H1 (cell line): ENCODE data around the gene KISS1. TPM values are rescaled to one million over a fixed set of nuclear protein-coding genes. Genes with fewer than 3 reads are reported as not detected.

ENCODE experiments used
- CTCF ChIA-PET: fragments of 300-600 bp; sonication (Branson Sonifier 250); formaldehyde crosslinking; loops from one replicate; lab custom pipeline; 2021; ENCODE audit not compliant: partially characterized antibody; lab: Charles Lee
- POLR2A ChIA-PET: fragments of 300-600 bp; sonication (Branson Sonifier 250); formaldehyde crosslinking; loops from one replicate; lab custom pipeline; 2021; ENCODE audit warnings: inconsistent platforms; ENCODE audit not compliant: partially characterized antibody; lab: Charles Lee
- DNase-seq, 2 experiments: peaks; one replicate each; pipeline versions ENCODE4 v3.0.0 to v3.0.0-alpha.2; 2010 to 2022; ENCODE audit warnings: low spot score in 2 of 2, low read depth in 1 of 2, mixed read lengths in 1 of 2
- FAIRE-seq: peaks from 2 replicates; lab custom pipeline; 2011; peaks lifted over from hg19 to GRCh38; lab: Jason Lieb, UNC
- H2AFZ ChIP-seq: 2 replicates; pipeline ENCODE4 v1.8.1; 2012; ENCODE audit warnings: low read length, inconsistent platforms
- H2AK5ac ChIP-seq: 2 replicates; pipeline ENCODE4 v1.6.1; 2013; ENCODE audit warnings: low read depth, low read length
- H2BK120ac ChIP-seq: replicated peaks from 2 replicates; pipeline ENCODE3; 2013; ENCODE audit warnings: low read depth, low read length, inconsistent platforms
- H2BK12ac ChIP-seq: 2 replicates; pipeline ENCODE4 v1.6.1; 2013; ENCODE audit warnings: low read depth, low read length
- H2BK15ac ChIP-seq: 2 replicates; pipeline ENCODE4 v1.6.1; 2013; ENCODE audit warnings: low read length
- H2BK20ac ChIP-seq: 2 replicates; pipeline ENCODE4 v1.6.1; 2013; ENCODE audit warnings: low read length
- H2BK5ac ChIP-seq: 2 replicates; pipeline ENCODE4 v1.6.1; 2013; ENCODE audit warnings: low read depth, low read length
- H3K14ac ChIP-seq: 2 replicates; pipeline ENCODE4 v1.6.1; 2013; ENCODE audit warnings: inconsistent platforms; ENCODE audit not compliant: insufficient read length
- H3K18ac ChIP-seq: 2 replicates; pipeline ENCODE4 v1.6.1; 2013; ENCODE audit warnings: low read length; ENCODE audit errors: extremely low read depth
- H3K23ac ChIP-seq: 2 replicates; pipeline ENCODE4 v1.6.1; 2013; ENCODE audit warnings: inconsistent platforms; ENCODE audit not compliant: insufficient read length
- H3K23me2 ChIP-seq: 2 replicates; pipeline ENCODE4 v1.6.1; 2013; ENCODE audit warnings: low read depth, low read length
- H3K27ac ChIP-seq: 2 replicates; pipeline ENCODE4 v1.6.1; 2011; ENCODE audit warnings: low read depth, low read length, inconsistent platforms
- H3K27me3 ChIP-seq, 4 experiments: replicated peaks in 1 of 4; 1 replicate in 1 of 4; 2 replicates in 3 of 4; pipeline versions ENCODE4 v1.6.1 to v1.8.1; 2011 to 2013; ENCODE audit warnings: low read length in 3 of 4, mild to moderate bottlenecking in 3 of 4, inconsistent platforms in 2 of 4, mixed read lengths in 2 of 4, moderate library complexity in 1 of 4; ENCODE audit not compliant: control insufficient read depth in 3 of 4, insufficient read depth in 3 of 4; ENCODE audit errors: extremely low read depth in 1 of 4
- H3K36me3 ChIP-seq, 4 experiments: 2 replicates each; pipeline versions ENCODE4 v1.6.1 to v1.8.1; 2011 to 2013; ENCODE audit warnings: mild to moderate bottlenecking in 4 of 4, low read length in 3 of 4, moderate library complexity in 2 of 4, control low read depth in 1 of 4, inconsistent platforms in 1 of 4; ENCODE audit not compliant: insufficient read depth in 4 of 4, control insufficient read depth in 2 of 4
- H3K4ac ChIP-seq: replicated peaks from 2 replicates; pipeline ENCODE3; 2013; ENCODE audit warnings: low read length, low read depth, mixed read lengths, inconsistent platforms; ENCODE audit not compliant: insufficient read length
- H3K4me1 ChIP-seq, 4 experiments: replicated peaks in 1 of 4; 1 replicate in 1 of 4; 2 replicates in 3 of 4; pipeline versions ENCODE4 v1.6.1 to v1.8.1; 2011 to 2013; ENCODE audit warnings: low read length in 3 of 4, inconsistent platforms in 2 of 4, mixed read lengths in 1 of 4; ENCODE audit not compliant: insufficient read depth in 4 of 4, control insufficient read depth in 3 of 4
- H3K4me2 ChIP-seq, 2 experiments: 2 replicates each; pipeline versions ENCODE4 v1.6.1 to v1.8.1; 2011 to 2013; ENCODE audit warnings: low read depth in 2 of 2, low read length in 2 of 2, control low read depth in 1 of 2, inconsistent platforms in 1 of 2, mild to moderate bottlenecking in 1 of 2; ENCODE audit not compliant: insufficient read depth in 1 of 2
- H3K4me3 ChIP-seq, 4 experiments: fragments of 200-600, 300-600 bp in 1 of 4; sonication (generic), shearing (Covaris generic), sonication (Bioruptor Twin) in 1 of 4; 2 replicates each; pipeline versions ENCODE4 v1.5.1 to v1.8.1; 2011 to 2016; ENCODE audit warnings: low read length in 4 of 4, low read depth in 3 of 4, control low read depth in 2 of 4, inconsistent platforms in 2 of 4, mild to moderate bottlenecking in 2 of 4, mixed read lengths in 1 of 4, moderate library complexity in 1 of 4; ENCODE audit not compliant: insufficient read depth in 2 of 4; ENCODE audit errors: extremely low read depth in 1 of 4
- H3K56ac ChIP-seq: replicated peaks from 2 replicates; pipeline ENCODE3; 2013; ENCODE audit warnings: low read depth, mild to moderate bottlenecking, mixed read lengths, low read length, inconsistent platforms; ENCODE audit not compliant: insufficient read length
- H3K79me1 ChIP-seq: 2 replicates; pipeline ENCODE4 v1.6.1; 2013; ENCODE audit warnings: low read depth, low read length, control low read depth
- H3K79me2 ChIP-seq, 2 experiments: 2 replicates each; pipeline versions ENCODE4 v1.6.1 to v1.8.1; 2012 to 2013; ENCODE audit warnings: low read length in 2 of 2, mild to moderate bottlenecking in 2 of 2, inconsistent platforms in 1 of 2; ENCODE audit not compliant: insufficient read depth in 2 of 2, control insufficient read depth in 1 of 2
- H3K9ac ChIP-seq, 4 experiments: replicated peaks in 1 of 4; 1 replicate in 1 of 4; 2 replicates in 3 of 4; pipeline versions ENCODE4 v1.6.1 to v1.8.1; 2011 to 2013; ENCODE audit warnings: low read depth in 3 of 4, low read length in 3 of 4, control low read depth in 2 of 4, mild to moderate bottlenecking in 2 of 4, moderate library complexity in 2 of 4, inconsistent platforms in 1 of 4; ENCODE audit errors: extremely low read depth in 1 of 4
- H3K9me3 ChIP-seq, 2 experiments: 2 replicates each; pipeline versions ENCODE4 v1.6.1 to v1.8.1; 2012 to 2013; ENCODE audit warnings: mild to moderate bottlenecking in 2 of 2, moderate library complexity in 2 of 2, control low read depth in 1 of 2, inconsistent platforms in 1 of 2, low read depth in 1 of 2, low read length in 1 of 2, mixed read lengths in 1 of 2; ENCODE audit not compliant: insufficient read depth in 2 of 2
- H4K20me1 ChIP-seq, 2 experiments: replicated peaks in 1 of 2; 2 replicates each; pipeline versions ENCODE3 to v1.8.1; 2011 to 2013; ENCODE audit warnings: inconsistent platforms in 2 of 2, low read length in 2 of 2, mild to moderate bottlenecking in 1 of 2; ENCODE audit not compliant: insufficient read depth in 2 of 2, control insufficient read depth in 1 of 2
- H4K5ac ChIP-seq: 2 replicates; pipeline ENCODE4 v1.6.1; 2013; ENCODE audit warnings: low read length, low read depth, mixed read lengths, inconsistent platforms; ENCODE audit not compliant: insufficient read length
- H4K8ac ChIP-seq: 2 replicates; pipeline ENCODE4 v1.8.0; 2013; ENCODE audit warnings: mild to moderate bottlenecking, moderate library complexity, low read length, inconsistent platforms; ENCODE audit not compliant: insufficient read depth; ENCODE audit errors: extremely low read depth
- H4K91ac ChIP-seq: replicated peaks from 2 replicates; pipeline ENCODE3; 2013; ENCODE audit warnings: low read length, mixed read lengths, inconsistent platforms; ENCODE audit not compliant: insufficient read length
- ASH2L ChIP-seq: fragments of 200-600, 300-600 bp; sonication (generic); IDR thresholded peaks from one replicate; pipeline ENCODE4 v1.7.1; 2017; ENCODE audit warnings: low read length
- CHD1 ChIP-seq: IDR thresholded peaks from 2 replicates; pipeline ENCODE4 v1.6.1; 2012; ENCODE audit warnings: low read depth, low read length, improper control_type of control experiment
- KDM4A ChIP-seq: IDR thresholded peaks from one replicate; pipeline ENCODE4 v1.7.1; 2012; ENCODE audit warnings: low read depth, mild to moderate bottlenecking, moderate library complexity, low read length, inconsistent platforms; ENCODE audit not compliant: severe bottlenecking
- TBP ChIP-seq: IDR thresholded peaks from 2 replicates; pipeline ENCODE4 v1.6.1; 2011; ENCODE audit warnings: low read depth, low read length, improper control_type of control experiment
- WGBS, 2 experiments: shearing (Covaris generic) in 1 of 2; methylation state at CpG; one replicate each; pipeline versions ENCODE4 v1.1.6 to v1.1.7; 2013 to 2015; ENCODE audit warnings: low lambda C conversion rate in 2 of 2, mixed read lengths in 2 of 2, inconsistent platforms in 1 of 2, low coverage in 1 of 2, missing lambda C conversion rate in 1 of 2; ENCODE audit not compliant: insufficient replicate concordance in 2 of 2, insufficient coverage in 1 of 2, insufficient read length in 1 of 2; ENCODE audit errors: extremely low coverage in 1 of 2, missing lambda C conversion rate in 1 of 2; 5-methylcytosine and 5-hydroxymethylcytosine counted together
- polyA plus RNA-seq, 7 experiments: library from polyadenylated mRNA; depleted of rRNA in 3 of 7; stranded (reverse) in 5 of 7; unstranded in 2 of 7; fragments of >200 nt in 5 of 7; fragments of 200-250 nt in 2 of 7; gene quantifications; 1 replicate in 5 of 7; 2 replicates in 1 of 7; 4 replicates in 1 of 7; pipeline versions ENCODE4 v1.2.1 to v1.2.3, GENCODE V29; 2011 to 2013; ENCODE audit warnings: missing spikeins in 2 of 7, mixed read lengths in 2 of 7
- total RNA-seq: library from RNA; stranded (reverse); fragmentation: NEBNext Ultra II Directional; extraction: Animal tissue kit (Norgen Biotek cat#: 25700); gene quantifications from 2 replicates; pipeline ENCODE4 v1.2.1, GENCODE V29; 2021
- TF ChIP-seq, protein P1 (sequence below): IDR thresholded peaks from 2 replicates; pipeline ENCODE4 v1.6.1; 2012; ENCODE audit warnings: low read length, inconsistent platforms
- TF ChIP-seq, protein P2 (sequence below), 3 experiments: IDR thresholded peaks; 1 replicate in 2 of 3; 2 replicates in 1 of 3; pipeline versions ENCODE4 v1.5.1 to v1.6.1; 2011; ENCODE audit warnings: low read length in 3 of 3, mild to moderate bottlenecking in 3 of 3, inconsistent platforms in 2 of 3, low read depth in 1 of 3, moderate library complexity in 1 of 3; ENCODE audit not compliant: insufficient read depth in 1 of 3; ENCODE audit errors: control extremely low read depth in 1 of 3

The KISS1 gene
- total and polyA plus RNA-seq, 2 of the 8 experiments (the other 6 are each of a cell fraction or from before 2014, with no cell fraction given) = 0.71 TPM; not detected in 1

DNA sequence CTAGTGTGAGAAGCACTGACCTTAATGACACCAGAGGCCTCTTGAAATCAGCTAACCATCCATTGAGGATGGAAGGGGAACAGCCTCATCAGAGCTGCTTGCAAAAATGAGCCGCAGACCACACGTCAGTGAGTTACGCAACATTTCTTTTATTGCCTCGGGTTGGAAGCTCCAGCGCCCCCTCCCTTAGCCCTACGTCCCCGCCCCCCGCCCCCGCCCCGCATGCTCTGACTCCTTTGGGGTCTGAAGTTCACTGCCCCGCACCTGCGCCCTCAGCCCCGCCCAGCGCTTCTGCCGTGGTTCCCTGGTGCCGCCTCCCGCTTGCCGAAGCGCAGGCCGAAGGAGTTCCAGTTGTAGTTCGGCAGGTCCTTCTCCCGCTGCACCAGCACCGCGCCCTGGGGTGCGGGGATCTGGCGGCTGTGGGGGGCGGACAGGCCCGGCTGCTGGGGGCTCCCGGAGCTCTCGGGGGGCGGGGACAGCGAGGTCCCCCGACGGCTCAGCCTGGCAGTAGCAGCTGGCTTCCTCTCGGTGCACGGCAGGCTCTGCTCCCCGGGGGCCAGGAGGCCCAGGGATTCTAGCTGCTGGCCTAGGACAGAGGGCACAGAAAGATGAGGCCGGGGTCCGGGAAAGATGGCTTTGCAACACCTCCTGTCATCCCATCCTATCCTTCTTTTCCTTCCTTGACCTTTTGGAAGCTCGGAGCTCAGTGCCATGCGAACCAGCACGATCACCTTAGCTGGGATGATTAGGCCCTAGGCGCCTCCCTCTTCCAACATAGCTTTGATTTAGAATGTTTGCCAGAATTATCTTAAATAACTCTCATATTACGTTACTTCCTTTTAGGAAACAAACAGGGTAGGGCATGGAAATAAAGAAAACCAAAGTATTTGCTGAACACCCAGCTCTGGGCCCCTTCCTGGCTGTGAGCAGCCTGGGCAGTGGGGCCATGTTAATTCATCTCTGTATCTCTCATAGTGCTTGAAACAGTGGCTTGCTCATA lies 5.8 kb downstream of the KISS1 start:
- Histone ChIP-seq H3K4me1 (no peaks in the 10 kb centered on the region), H3K27me3 (peaks cover 0 to 8% (median 6%) of the 10 kb centered on the region in 4 experiments; a peak in 4 of 7 replicates), H3K4me2 (peak overlapping the region; percentile 67 to 69), H3K79me2 (no peaks in the 10 kb centered on the region), H3K79me1 (peaks cover 5% of the 10 kb centered on the region), H3K23ac (no peak overlapping the region), H3K56ac (no peak overlapping the region), H2BK120ac (no peak overlapping the region), H3K4me3 (peak overlapping the region; percentile 20 to 57 (median 23)), H3K18ac (no peak overlapping the region), H3K36me3 (no peaks in the 10 kb centered on the region; a peak in 1 of 8 replicates), H4K20me1 (peaks cover 0 to 6% of the 10 kb centered on the region in 2 experiments), H2AK5ac (no peak overlapping the region), H3K23me2 (peaks cover 7% of the 10 kb centered on the region), H3K9ac (no peak overlapping the region; a peak in 1 of 7 replicates), H2AFZ (no peak overlapping the region), H3K27ac (no peak overlapping the region), H2BK5ac (no peak overlapping the region), H2BK12ac (no peak overlapping the region), H4K5ac (no peak overlapping the region), H2BK15ac (no peak overlapping the region), H3K14ac (no peak overlapping the region), H4K8ac (no peak overlapping the region; the same call in 1 of the 2 replicates), H4K91ac (no peak overlapping the region), H3K4ac (no peak overlapping the region), H3K9me3 (no peaks in the 10 kb centered on the region), H2BK20ac (no peak overlapping the region)
- WGBS, 2 experiments = 24% methylated on average over 35 of the region's 44 CpGs; no CpG with 5 or more reads in 1 of the 2 experiments
- POLR2A ChIA-PET = interaction anchor here (0.7 to 2.6 kb wide), 4 partner anchors 8 to 25 kb away, joined by 3 to 10 read pairs (median 4); no protein-coding TSS in a partner anchor
- DNase-seq = peak in 1 of 2 experiments; percentile 84
- no peak for FAIRE-seq
- CTCF ChIA-PET = interaction anchor here (0.5 to 7.0 kb wide), 16 partner anchors 8 to 304 kb away, joined by 3 to 73 read pairs (median 4); partner anchors contain the start of genes GOLT1A, PIK3C2B, PLEKHA6 and REN
- TF ChIP-seq, protein P1, sequence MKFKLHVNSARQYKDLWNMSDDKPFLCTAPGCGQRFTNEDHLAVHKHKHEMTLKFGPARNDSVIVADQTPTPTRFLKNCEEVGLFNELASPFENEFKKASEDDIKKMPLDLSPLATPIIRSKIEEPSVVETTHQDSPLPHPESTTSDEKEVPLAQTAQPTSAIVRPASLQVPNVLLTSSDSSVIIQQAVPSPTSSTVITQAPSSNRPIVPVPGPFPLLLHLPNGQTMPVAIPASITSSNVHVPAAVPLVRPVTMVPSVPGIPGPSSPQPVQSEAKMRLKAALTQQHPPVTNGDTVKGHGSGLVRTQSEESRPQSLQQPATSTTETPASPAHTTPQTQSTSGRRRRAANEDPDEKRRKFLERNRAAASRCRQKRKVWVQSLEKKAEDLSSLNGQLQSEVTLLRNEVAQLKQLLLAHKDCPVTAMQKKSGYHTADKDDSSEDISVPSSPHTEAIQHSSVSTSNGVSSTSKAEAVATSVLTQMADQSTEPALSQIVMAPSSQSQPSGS = no peak
- TF ChIP-seq TBP (no peak), CHD1 (no peak), KDM4A (peak; percentile 16), ASH2L (no peak)
- TF ChIP-seq, protein P2, sequence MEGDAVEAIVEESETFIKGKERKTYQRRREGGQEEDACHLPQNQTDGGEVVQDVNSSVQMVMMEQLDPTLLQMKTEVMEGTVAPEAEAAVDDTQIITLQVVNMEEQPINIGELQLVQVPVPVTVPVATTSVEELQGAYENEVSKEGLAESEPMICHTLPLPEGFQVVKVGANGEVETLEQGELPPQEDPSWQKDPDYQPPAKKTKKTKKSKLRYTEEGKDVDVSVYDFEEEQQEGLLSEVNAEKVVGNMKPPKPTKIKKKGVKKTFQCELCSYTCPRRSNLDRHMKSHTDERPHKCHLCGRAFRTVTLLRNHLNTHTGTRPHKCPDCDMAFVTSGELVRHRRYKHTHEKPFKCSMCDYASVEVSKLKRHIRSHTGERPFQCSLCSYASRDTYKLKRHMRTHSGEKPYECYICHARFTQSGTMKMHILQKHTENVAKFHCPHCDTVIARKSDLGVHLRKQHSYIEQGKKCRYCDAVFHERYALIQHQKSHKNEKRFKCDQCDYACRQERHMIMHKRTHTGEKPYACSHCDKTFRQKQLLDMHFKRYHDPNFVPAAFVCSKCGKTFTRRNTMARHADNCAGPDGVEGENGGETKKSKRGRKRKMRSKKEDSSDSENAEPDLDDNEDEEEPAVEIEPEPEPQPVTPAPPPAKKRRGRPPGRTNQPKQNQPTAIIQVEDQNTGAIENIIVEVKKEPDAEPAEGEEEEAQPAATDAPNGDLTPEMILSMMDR (IDR thresholded peaks at IDR 0.05; ENCODE audit: control extremely low read depth in 1 of 3, insufficient read depth in 1 of 3, low read depth in 1 of 3, low read length in 3 of 3) = no peak
